IPS-18a (cell line): ENCODE measurements around the gene PCNX2.

Source experiments
- H3K27ac ChIP-seq: one replicate; pipeline ENCODE4 v1.5.1; 2013; ENCODE audit warnings: low read length
- H3K27me3 ChIP-seq: one replicate; pipeline ENCODE4 v1.6.1; 2013; ENCODE audit warnings: mild to moderate bottlenecking, low read length; ENCODE audit not compliant: control insufficient read depth, insufficient read depth
- H3K36me3 ChIP-seq: one replicate; pipeline ENCODE4 v1.6.1; 2013; ENCODE audit warnings: low read depth, low read length; ENCODE audit not compliant: control insufficient read depth
- H3K4me1 ChIP-seq: one replicate; pipeline ENCODE4 v1.6.1; 2013; ENCODE audit warnings: low read depth, low read length; ENCODE audit not compliant: control insufficient read depth
- H3K4me3 ChIP-seq: one replicate; pipeline ENCODE4 v1.5.1; 2013; ENCODE audit warnings: low read length
- H3K9ac ChIP-seq: one replicate; pipeline ENCODE4 v1.6.1; 2013; ENCODE audit warnings: mild to moderate bottlenecking, low read length, moderate library complexity
- H3K9me3 ChIP-seq: one replicate; pipeline ENCODE4 v1.6.1; 2013; ENCODE audit warnings: low read depth, low read length; ENCODE audit not compliant: control insufficient read depth

The PCNX2 gene

GRCh38 chr1:233304489-233305102 lies 9.1 kb upstream of the PCNX2 start:
- Histone ChIP-seq H3K4me3 (no peak overlapping the region), H3K4me1 (no peaks in the 10 kb centered on the region), H3K36me3 (no peaks in the 10 kb centered on the region), H3K9ac (no peak overlapping the region), H3K27ac (no peak overlapping the region), H3K9me3 (no peaks in the 10 kb centered on the region), H3K27me3 (no peaks in the 10 kb centered on the region)

- no peaks in the 10 kb centered on the region for H3K9me3 ChIP-seq
- H3K9ac ChIP-seq = no peak overlapping the region
- no peak overlapping the region for H3K27ac ChIP-seq
- H3K4me1 ChIP-seq = peaks cover 4% of the 10 kb centered on the region
- no peaks in the 10 kb centered on the region for H3K36me3 ChIP-seq
- no peak overlapping the region for H3K4me3 ChIP-seq
- H3K27me3 ChIP-seq = no peaks in the 10 kb centered on the region
These were observed 4.8 kb upstream of the PCNX2 start for GRCh38 chr1:233300326-233300725.

GRCh38 chr1:233299450-233299849 lies 3.9 kb upstream of the PCNX2 start:
- Histone ChIP-seq H3K9me3 (no peaks in the 10 kb centered on the region), H3K36me3 (no peaks in the 10 kb centered on the region), H3K9ac (no peak overlapping the region), H3K4me1 (peaks cover 4% of the 10 kb centered on the region), H3K27ac (no peak overlapping the region), H3K27me3 (no peaks in the 10 kb centered on the region), H3K4me3 (no peak overlapping the region)

GRCh38 chr1:233295975-233296322 lies 424 bp upstream of the PCNX2 start:
- H3K36me3 ChIP-seq = no peaks in the 10 kb centered on the region
- H3K27me3 ChIP-seq = no peaks in the 10 kb centered on the region
- H3K9me3 ChIP-seq = no peaks in the 10 kb centered on the region
- no peak overlapping the region for H3K27ac ChIP-seq
- peak overlapping the region; percentile 79 for H3K9ac ChIP-seq
- peaks cover 25% of the 10 kb centered on the region for H3K4me1 ChIP-seq
- peak overlapping the region; percentile 91 for H3K4me3 ChIP-seq

- H3K27ac ChIP-seq = peak overlapping the region; percentile 81
- no peaks in the 10 kb centered on the region for H3K9me3 ChIP-seq
- H3K4me3 ChIP-seq = peak overlapping the region; percentile 91
- no peaks in the 10 kb centered on the region for H3K27me3 ChIP-seq
- no peaks in the 10 kb centered on the region for H3K36me3 ChIP-seq
- peak overlapping the region; percentile 79 for H3K9ac ChIP-seq
- peaks cover 32% of the 10 kb centered on the region for H3K4me1 ChIP-seq
These were observed 650 bp downstream of the PCNX2 start for GRCh38 chr1:233294913-233295236.

- no peaks in the 10 kb centered on the region for H3K27me3 ChIP-seq
- H3K36me3 ChIP-seq = no peaks in the 10 kb centered on the region
- peak overlapping the region; percentile 79 for H3K9ac ChIP-seq
- H3K27ac ChIP-seq = no peak overlapping the region
- peak overlapping the region; percentile 91 for H3K4me3 ChIP-seq
- H3K4me1 ChIP-seq = peaks cover 43% of the 10 kb centered on the region
- H3K9me3 ChIP-seq = no peaks in the 10 kb centered on the region
These were observed 1.7 kb downstream of the PCNX2 start for GRCh38 chr1:233293556-233294446.

GRCh38 chr1:233290396-233291034 lies 5.0 kb downstream of the PCNX2 start:
- Histone ChIP-seq H3K27me3 (no peaks in the 10 kb centered on the region), H3K4me1 (peaks cover 42% of the 10 kb centered on the region), H3K4me3 (no peak overlapping the region), H3K9ac (no peak overlapping the region), H3K27ac (peak overlapping the region; percentile 29), H3K36me3 (peaks cover 2% of the 10 kb centered on the region), H3K9me3 (no peaks in the 10 kb centered on the region)

- Histone ChIP-seq H3K4me1 (peaks cover 42% of the 10 kb centered on the region), H3K27me3 (no peaks in the 10 kb centered on the region), H3K4me3 (peak overlapping the region; percentile 13), H3K36me3 (peaks cover 2% of the 10 kb centered on the region), H3K9me3 (no peaks in the 10 kb centered on the region), H3K9ac (no peak overlapping the region), H3K27ac (peak overlapping the region; percentile 85)
These were observed 5.8 kb downstream of the PCNX2 start for GRCh38 chr1:233289676-233290075.

- Histone ChIP-seq H3K27me3 (no peaks in the 10 kb centered on the region), H3K9ac (no peak overlapping the region)
These were observed 13.0 kb downstream of the PCNX2 start for GRCh38 chr1:233282582-233282886.

GRCh38 chr1:233281711-233282581 lies 13.6 kb downstream of the PCNX2 start:
- Histone ChIP-seq H3K4me3 (no peak overlapping the region), H3K36me3 (no peaks in the 10 kb centered on the region), H3K9me3 (no peaks in the 10 kb centered on the region), H3K4me1 (no peaks in the 10 kb centered on the region), H3K27ac (no peak overlapping the region), H3K9ac (no peak overlapping the region), H3K27me3 (no peaks in the 10 kb centered on the region)

More at GRCh38 chr1:233282582-233282886, 13.0 kb downstream of the PCNX2 start:
- Histone ChIP-seq H3K9me3 (no peaks in the 10 kb centered on the region), H3K27ac (no peak overlapping the region), H3K36me3 (no peaks in the 10 kb centered on the region), H3K4me3 (no peak overlapping the region), H3K4me1 (no peaks in the 10 kb centered on the region)

- H3K27ac ChIP-seq = no peak overlapping the region
- no peaks in the 10 kb centered on the region for H3K27me3 ChIP-seq
- no peaks in the 10 kb centered on the region for H3K4me1 ChIP-seq
- H3K4me3 ChIP-seq = no peak overlapping the region
- no peaks in the 10 kb centered on the region for H3K9me3 ChIP-seq
- no peak overlapping the region for H3K9ac ChIP-seq
- H3K36me3 ChIP-seq = no peaks in the 10 kb centered on the region
These were observed 15.6 kb downstream of the PCNX2 start for GRCh38 chr1:233279971-233280370.
